SKM-1 treated with dmso at 0.1 percent for 144 hours (cell line): ENCODE data around the gene ASS1.
"Not testable (repeated sequence)": the region's sequence is repeated elsewhere in the genome, so short reads cannot be mapped to it uniquely, and the experiment has no call there.

Experiments
- DNase-seq: peaks from one replicate; lab custom pipeline; 2025; ENCODE audit not compliant: unreplicated experiment; lab: John Stamatoyannopoulos, UW

ASS1 gene

DNA sequence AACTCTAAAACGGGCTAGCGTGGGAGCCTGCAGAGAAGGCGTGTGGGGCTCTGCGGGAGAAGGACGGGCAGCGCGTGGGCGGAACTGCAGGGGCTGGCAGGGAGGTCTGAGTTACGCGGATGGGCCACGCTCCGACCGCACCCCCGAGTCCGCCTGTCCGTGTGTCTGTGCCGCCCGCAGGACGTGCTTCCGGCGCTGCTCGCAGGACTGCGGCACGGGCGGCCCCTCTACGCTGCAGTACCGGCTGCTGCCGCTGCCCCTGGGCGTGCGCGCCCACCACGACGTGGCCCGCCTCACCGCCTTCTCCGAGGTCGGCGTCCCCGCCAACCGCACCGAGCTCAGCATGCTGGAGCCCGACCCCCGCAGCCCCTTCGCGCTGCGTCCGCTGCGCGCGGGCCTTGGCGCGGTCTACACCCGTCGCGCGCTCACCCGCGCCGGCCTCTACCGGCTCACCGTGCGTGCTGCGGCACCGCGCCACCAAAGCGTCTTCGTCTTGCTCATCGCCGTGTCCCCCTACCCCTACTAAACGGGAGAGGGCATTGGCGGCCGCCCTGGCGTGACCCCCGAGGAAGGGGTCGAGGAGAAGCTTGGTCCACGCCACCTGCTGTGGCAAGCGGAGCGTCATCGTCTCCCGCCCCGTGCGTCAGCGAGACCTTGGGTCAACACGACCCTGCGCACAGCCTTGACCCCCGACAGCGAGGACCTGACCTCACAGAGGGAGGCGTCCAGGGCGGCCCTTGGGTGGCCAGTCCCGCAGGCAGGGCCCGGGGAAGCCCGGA, 11.4 kb upstream of the ASS1 start:
- DNase-seq: no peak

DNA sequence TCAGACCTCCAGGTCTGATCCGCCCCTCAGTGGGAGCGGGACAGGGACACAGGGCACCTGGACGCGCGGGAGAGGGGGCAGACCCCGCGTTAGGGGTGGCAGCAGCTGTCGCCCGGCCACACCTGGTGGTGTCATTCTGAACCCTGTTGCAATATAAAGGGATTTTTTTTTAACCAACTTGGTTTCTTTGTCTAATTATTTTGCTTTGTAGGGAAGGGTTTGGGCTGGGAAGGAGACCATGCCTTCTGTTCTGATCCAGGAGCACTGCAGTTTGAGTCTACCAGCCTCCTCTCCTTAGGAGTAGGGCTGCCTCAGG, 10.9 kb upstream of the ASS1 start:
- no peak for DNase-seq

DNA sequence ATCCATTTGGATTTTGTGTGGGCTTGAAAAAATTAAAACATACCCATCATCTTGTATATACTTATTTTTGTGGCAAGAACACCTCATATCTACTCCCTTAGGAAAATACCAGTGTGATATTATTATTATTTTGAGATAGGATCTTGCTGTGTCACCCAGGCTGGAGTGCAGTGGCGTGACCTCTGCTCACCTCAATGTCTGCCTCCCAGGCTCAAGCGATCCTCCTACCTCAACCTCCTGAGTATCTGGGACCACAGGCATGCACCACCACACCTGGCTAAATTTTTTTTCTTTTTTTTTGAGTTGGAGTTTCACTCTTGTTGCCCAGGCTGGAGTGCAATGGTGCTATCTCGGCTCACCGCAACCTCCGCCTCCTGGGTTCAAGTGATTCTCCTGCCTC, 10.1 kb upstream of the ASS1 start:
- not testable (repeated sequence) for DNase-seq

DNA sequence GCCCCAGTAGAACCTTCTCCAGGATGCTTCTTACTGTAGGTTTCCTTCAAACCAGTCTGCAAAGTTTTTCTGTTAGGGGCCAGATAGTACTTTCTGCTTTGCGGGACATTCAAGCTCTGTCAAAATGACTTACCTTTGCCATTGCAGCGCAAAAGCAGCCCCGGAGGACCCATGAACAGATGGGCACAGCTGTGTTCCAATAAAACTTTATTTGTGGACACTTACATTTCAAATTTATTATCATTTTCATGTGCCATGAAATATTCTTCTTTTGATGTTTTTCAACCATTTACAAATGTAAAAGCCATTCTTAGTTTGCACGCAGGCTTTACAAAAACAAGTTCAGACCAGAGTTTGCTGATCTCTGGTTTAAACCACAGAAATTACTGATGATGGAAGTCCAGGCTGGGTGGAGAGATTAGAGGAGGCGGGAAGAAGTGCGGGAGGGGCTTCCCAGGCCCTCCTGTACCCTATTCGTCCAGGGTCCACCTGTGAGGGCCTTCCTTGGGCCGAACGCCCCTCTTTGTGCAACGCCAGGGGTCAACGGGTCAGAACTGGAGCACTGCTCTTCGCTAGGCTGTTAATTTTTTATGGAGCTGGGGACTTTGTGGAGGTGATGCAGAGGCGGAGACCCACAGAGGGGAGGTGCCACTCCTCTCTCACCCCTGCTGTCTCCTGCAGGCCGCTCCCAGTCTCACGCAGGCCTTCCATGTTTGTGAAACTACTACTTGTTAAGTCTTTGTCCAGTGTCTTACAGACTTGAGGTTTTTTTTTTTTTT, 7.6 kb upstream of the ASS1 start:
- DNase-seq: no peak

DNA sequence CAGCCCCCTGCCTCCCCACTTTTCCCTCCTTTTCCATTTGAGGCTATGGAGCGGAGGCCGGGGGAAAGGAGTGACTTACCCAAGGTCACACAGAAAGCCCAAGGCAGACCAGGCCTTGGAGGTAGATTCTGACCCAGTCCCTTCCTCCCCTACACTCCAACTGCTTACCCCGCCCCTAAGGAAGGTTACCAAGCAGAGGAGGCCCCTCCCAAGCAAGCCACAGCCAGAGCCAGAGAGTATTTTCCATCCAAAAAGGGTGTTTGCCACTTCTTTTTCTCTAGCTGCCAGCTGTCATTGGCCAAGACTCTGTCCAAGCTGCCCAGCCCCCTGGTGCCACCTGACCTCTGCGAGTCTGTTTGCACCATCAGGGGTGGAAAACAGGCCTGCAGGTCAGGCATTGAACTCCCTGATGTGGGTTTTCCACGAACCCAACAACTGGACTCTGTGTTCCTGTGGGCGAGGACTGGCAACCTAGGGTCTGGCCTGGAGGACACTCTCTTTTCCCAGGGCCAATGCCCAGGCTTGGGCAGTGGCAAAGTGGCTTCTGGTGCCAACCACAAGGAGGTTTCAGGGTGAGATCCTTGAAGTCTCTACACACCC, 6.3 kb upstream of the ASS1 start:
- no peak for DNase-seq

DNA sequence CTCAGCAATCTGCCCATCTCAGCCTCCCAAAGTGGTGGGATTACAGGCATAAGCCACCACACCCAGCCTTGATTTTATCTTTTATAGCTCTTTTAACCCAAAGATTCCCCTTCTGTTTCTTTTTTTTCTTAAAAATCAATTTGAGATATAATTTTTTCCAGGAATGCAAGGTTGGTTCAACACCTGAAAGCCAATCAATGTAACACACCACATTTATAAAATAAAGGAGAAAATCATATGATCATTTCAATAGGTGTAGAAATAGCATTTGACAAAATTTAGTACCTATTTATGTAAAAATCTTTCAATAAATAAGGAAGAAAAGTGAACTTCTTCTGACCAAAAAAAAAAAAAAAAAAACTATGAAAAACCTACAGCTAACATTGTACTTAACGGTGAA, 3.7 kb upstream of the ASS1 start:
- DNase-seq: no peak

DNA sequence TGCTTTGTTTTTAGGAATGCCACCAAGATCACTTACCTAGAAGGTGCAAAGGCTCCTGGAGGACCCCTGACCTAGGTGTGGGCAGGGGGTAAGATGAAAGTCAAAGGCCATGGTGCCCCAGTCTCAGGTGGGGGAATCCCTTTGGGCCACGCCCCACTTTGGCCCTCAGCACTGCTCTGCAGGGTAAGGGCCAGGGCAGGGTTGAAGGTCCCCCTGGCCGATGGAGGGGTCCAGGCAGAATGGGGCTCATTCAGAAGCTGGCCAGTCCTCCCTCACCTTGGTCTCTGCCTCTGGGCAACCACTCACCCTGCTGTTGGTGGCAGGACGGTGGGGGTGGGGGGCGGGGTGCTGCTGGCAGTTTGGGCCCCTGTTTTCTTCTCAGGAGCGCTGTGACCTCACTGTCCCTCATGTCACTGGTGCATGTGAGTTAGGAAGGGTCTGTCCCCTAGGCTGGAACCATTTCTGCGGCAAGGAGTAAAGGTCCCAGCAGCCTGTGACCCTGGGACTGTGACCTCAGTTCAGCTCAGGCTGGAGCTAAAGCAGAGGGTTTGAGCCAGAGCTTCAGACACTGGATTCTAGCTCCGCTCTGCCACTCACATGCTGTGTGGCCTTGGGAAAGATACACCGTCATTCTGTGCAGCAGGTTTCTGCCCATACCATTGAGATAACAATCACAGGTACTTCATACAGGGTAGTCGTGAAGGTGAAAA, 1.9 kb upstream of the ASS1 start:
- no peak for DNase-seq

DNA sequence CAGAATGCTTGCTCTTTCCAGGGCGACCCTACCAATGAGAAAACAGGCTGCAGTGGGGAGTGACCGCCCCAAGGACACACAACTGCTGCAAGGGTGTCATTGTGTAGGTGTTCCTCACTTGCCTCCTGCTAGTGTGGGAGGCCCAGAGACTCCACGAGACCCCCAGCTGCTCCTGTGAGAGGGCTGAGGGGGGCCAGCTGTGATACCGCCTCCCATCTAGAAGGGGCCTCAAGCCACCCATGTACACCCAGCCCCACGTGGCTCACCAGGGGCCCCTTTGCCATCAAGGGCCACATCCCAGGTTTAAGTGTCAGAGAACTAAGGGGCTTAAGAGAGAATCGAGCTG, 1.3 kb upstream of the ASS1 start:
- DNase-seq: no peak

DNA sequence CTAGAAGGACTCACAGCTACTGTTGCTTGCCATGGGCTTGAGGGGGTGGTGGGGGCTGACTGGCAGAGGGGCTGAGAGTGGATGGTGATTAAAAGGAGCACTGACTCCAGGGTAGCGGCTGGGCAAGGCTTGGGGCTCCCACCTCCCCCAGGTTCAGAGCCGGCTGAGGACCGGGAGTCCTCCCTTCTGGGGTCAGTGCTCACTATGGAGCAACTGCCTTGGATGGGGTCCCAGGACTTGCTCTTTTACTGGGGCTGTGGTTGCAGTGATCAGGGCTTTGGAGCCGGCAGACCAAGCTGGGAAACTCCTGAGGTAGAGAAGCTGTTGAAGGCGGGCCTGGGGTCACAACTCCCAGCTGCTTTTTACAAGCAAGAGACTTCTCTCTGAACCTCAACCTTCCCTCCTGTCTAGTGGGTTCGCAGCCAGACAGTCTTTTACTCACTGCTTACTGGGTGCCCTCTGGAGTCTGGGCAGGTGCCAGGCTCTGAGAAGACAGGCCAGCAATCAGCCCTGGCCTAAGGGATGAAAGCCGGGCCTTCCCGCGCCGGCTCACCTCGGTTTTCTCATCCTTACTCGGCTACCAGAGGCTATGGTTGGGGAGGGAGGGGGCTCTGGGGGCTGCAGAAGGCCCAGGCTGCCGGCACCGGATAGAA, 795 bp upstream of the ASS1 start:
- DNase-seq: no peak

DNA sequence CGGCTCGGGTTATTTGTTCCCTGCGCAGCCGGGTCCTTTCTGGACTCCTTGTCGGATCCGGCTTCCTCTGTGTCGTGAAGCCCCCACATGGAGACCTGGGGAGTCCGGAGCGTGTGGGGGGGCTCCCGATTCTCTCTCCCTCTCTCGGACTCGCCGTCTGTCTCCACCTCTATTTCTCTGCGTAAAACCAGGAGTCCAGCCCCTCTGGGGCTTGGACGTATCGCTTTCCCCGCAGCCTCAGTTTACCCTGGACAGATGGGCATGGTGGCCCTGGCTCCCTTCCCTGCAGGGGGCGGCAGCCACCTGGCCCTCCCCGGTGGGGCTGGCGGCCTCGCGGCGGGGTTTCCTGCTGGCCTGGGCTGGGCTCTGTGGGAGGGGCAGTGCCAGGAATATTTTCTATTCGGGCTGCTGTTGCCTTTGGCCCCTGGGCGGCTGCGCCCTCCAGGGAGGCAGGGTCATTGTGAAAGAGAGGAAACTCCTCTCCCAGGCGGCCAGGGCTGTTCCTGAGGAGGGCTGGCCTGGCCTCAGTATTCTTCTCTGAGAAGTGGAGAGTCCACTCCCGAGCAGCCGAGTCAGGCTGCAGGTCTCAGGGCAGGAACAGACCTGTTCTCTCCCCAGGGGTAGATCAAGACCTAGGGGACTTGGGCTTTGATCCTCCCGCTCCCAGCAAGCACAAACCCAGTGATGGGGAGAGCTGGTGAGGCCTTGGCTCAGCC, 665 bp downstream of the ASS1 start:
- DNase-seq: peak; percentile 7

DNA sequence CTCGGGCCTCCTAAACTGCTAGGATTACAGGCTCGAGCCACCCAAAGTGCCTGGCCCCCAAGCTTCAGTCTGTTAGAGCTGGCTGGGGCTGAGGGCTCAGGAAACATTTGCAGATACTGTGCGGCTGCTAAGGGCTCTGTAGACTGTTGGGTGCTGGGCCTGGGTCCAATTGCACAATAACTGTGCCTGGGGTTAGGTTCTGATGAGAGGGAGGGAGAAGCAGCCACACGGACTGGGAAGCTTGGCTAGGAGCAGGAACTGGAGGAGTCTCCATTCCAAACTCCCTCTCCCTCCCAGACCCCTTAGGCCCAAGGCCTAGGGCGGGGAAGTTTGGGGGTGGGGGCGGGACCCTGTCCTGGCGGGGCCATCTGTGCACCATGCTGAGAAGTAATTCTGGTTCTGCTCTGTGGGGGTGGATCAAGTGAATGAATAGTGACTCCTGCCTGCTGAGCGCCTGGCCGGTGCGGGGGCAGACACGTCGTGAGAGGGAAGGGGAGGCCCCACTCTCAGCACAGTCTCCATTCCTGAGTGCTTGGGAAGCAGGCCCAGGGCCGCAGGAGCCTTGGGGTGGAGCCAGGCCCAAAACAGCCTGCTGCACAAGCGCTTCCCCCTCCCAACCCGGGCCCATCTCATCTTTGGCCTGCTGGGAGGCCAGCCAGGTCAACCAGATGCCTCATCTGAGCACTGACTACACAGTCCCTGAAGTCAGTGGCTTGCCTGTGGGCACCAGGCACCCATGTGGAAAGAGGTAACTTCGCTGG, 1.5 kb downstream of the ASS1 start:
- DNase-seq: no peak

DNA sequence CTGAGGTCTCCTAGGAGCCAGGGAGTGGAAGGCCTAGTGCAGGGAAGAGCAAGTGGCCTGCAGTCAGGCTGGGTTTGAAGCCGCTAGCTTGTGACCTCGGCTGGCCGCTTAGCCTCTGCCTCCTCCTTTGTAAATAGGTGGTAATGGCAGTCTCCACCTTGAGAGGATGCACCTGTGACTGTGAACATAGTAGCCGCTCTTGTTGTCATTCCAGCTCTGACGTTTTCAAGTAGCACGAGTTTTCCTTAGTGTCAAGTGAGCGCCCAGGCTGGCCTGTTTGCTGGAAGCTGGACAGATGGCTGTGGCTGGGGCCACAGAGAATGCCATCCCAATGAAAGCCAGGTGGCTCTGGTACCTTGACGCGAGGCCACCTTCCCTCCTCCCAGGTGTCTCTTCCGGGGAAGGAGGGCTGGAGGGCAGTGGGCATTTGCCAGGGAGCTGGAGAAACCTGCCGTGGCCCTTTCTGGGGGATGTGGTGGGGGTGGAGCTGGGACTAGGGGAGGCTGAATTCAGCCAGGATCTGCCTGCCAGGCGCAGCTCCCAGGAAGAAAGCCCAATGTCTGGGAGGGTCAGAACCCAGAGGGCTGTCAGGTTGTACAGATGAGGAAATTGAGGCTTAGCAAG, 2.5 kb downstream of the ASS1 start:
- DNase-seq: no peak

DNA sequence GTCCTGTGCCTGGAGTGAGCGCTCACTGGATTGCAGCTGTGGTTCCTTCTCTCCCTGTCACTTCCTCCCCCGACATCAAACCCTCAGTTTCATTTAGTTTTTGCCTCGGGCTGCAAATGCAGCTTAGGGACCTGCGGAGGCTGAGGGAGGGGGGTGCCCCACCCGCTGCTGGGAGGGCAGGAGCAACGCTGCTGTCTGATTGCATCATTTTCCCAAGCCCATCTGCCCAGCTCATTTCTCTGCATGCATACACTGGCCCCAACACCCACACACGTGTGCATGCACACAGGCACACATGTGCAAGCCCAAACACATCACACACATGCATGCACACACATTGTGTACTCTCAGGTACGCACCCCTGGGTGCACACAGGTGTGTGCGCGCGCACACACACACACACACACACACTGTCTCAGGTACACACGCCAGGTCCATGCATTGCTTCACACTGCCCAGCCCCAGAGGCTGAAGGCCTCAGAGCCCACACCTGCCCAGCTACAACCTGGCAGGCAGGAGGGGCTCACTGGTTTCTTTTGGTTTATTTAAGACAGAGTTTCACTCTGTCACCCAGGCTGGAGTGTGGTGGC, 3.4 kb downstream of the ASS1 start:
- peak; percentile 84 for DNase-seq

DNA sequence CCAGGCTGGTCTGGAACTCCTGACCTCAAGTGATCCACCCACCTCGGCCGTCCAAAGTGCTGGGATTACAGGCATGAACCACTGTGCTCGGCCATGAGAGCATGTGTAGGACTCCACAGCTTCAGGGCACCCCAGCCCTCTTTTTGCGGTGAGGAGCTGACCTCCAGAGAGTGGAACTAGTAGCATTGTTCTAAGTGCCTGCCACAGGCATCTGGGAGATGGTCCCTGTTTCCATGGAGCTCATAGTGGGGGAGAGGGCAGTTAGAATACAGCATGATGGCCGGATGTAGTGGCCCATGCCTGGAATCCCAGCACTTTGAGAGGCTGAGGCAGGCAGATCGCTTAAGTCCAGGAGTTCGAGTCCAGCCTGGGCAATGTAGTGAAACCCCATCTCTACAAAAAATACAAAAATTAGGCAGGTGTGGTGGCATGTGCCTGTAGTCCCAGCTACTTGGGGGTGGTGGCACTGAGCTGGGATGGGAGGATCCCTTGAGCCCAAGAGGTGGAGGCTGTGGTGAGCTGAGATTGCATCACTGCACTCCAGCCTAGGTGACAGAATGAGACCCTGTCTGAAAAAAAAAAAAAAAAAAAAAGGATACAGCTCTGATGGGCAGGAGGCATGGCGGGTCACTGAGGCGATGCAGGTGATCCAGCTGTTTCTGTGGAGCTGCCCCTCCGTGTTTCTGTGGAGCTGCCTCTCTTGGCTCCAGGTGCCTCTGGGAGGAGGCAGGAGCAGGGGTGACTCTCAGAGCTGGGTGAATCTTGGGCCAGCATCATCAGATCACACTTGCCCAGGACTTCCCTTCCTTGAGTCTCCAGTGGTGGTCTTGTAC, 4.2 kb downstream of the ASS1 start:
- no peak for DNase-seq

DNA sequence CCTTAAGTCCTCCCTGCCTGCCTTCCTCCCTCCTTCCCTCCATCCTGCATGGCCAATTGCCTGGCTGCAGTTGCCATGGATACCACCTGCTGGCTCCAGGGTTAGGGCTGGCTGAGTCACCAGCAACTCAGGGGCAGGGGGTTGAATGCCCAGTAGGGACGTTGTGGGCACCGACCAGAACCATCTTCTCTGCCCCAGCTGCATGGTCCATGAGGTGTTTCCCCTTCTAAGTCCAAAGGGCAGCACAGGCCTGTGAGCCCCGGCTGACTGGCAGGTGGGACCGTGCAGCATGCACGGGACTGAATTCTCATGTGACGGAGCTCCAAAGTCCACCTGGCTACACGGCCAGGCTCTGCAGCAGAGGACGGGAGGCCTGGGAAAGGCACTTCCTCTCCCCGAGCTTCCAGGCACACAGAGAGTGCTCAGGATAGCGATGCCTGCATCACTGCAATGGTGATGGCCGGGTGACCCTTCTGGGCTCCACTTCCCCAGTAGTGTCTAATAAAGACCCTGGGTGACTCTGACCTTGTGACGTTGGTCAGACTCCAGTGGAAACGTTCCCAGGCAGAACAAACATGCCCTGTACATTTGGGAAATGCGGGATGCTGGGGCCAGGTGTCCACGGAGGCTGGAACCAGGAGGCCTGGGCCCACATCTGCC, 5.7 kb downstream of the ASS1 start:
- no peak for DNase-seq

DNA sequence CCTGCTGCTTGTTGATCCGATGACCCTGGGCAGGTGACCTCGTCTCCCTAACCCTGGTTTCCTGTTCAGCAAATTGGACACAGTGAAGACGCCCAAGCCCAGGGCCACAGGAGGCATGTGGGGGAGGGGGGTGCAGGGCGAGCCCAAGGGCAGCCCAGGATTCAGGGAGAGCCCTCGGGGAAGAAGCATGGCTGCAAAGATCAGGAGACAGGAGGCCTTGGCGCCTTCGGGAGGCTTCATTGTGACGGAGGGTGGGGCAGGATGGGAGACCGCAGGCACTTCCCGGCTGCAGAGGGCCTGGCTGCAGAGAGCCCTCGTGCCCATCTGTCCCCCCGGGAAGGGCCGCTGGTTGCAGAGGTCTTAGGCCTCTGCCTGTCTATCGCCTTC, 6.2 kb downstream of the ASS1 start:
- no peak for DNase-seq

DNA sequence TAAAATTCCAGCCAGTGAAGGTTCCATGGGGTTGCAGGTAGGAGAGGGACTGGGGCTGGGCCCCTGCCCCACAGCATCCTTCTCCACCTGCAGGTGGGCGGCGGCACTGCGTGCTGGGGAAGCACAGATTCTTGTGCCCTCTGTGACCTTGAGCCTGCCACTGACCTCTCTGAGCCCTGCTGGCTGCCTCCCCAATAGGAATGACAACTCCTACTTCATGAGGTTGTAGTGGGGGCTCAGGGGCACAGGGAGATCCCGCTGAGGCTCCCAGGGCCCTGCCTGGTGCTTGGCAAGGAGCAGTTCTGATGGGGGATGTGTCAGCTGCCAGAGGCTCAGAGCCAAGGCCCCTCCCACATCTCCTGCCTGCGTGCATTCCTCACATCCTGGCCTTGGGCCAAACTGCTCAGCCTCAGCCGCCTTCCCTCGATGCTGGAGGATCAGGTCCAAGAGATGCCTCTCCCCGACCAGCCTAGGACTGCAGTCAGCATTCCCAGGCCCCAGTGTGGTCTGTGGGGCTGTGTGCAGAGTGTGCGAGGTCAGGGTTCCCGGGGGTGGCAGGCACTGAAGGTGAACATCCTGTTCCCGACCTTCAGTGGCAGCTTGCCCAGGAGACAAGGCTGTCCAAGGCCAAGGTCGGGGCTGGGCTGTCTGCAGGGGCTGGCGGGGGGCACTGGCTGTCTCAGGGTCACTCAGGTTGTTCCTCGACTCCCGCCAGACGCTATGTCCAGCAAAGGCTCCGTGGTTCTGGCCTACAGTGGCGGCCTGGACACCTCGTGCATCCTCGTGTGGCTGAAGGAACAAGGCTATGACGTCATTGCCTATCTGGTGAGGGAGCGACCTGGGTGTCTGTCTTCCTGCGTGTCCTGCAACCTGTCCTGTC, 7.0 kb downstream of the ASS1 start:
- no peak for DNase-seq
